ENCODE measurements around the gene SLC4A9.

- TF ChIP-seq CTCF (IDR thresholded peaks at IDR 0.05): no peak
- no peak for TF ChIP-seq POLR2A (IDR thresholded peaks at IDR 0.05)
These were observed 31.7 kb downstream of the SLC4A9 start for GRCh38 chr5:140391732-140392131.

Measured in transverse colon (tissue), 3 donors.